SK-N-MC (cell line): ENCODE data around the gene FBXL7.

Experiments used
- DNase-seq: peaks from one replicate; pipeline ENCODE4 v3.0.0-alpha.2; 2011; ENCODE audit warnings: low read depth, low spot score
- H3K27ac ChIP-seq: fragments of 200-600 bp; sonication (generic); 2 replicates; pipeline ENCODE4 v1.5.1; 2016; ENCODE audit warnings: mixed run types
- H3K36me3 ChIP-seq: fragments of 200-600 bp; sonication (generic); 2 replicates; pipeline ENCODE4 v1.6.1; 2017; ENCODE audit warnings: antibody characterized with exemption, low read length, mixed read lengths; ENCODE audit not compliant: insufficient read depth
- H3K4me3 ChIP-seq: fragments of 200-600 bp; sonication (generic); 2 replicates; pipeline ENCODE4 v1.5.1; 2016
- H3K9ac ChIP-seq: fragments of 200-600 bp; sonication (generic); 2 replicates; pipeline ENCODE4 v1.8.0; 2017; ENCODE audit warnings: mixed run types, mixed read lengths; ENCODE audit not compliant: insufficient read length
- H3K9me3 ChIP-seq: fragments of 200-600 bp; sonication (generic); 2 replicates; pipeline ENCODE4 v1.6.1; 2017; ENCODE audit warnings: low read depth, mild to moderate bottlenecking, antibody characterized with exemption, low read length, moderate library complexity, mixed read lengths
- EZH2 ChIP-seq: fragments of 200-600 bp; sonication (generic); IDR thresholded peaks from one replicate; pipeline ENCODE4 v1.6.1; 2017; ENCODE audit warnings: antibody characterized with exemption
- FOXP2 ChIP-seq: optimal IDR thresholded peaks from 2 replicates; pipeline ENCODE3; 2011; ENCODE audit warnings: mild to moderate bottlenecking, moderate library complexity; ENCODE audit not compliant: insufficient read depth; ENCODE audit errors: extremely low read length, control extremely low read depth
- POLR2AphosphoS5 ChIP-seq: IDR thresholded peaks from 2 replicates; pipeline ENCODE4 v1.6.1; 2012; ENCODE audit warnings: mild to moderate bottlenecking, low read depth, low read length, borderline replicate concordance

Gene FBXL7

DNA sequence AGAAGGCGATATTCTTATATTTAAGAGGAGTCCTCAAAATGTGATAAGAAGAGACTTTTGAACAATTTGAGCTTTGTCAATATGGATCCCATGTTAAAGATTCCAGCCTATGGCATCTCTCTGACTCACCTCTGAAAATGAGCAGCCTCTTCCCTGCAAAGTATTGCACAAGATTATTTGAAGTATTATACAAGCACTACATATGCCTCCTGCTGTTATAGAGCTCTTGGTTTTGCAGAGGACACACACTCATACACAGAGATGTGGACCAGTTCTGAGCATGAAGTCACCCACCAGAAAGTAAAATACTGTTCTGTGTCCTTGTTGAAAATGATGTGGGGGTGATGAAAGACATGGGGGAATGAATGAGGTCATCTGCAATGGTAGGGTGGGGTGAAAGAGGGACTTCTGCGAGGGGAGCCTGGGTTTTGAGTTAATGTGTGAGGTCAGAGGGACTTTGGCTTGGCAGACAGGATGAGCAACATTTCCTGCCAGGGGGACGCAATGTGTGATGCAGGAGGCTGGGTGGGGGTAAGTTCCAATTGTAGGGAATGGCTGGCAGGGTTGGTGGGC is 25.8 kb downstream of the FBXL7 start:
- no peak overlapping the region for H3K9ac ChIP-seq
- H3K9me3 ChIP-seq: no peaks in the 10 kb centered on the region
- TF ChIP-seq POLR2AphosphoS5 (no peak), FOXP2 (no peak), EZH2 (no peak)
- H3K27ac ChIP-seq: no peak overlapping the region
- no peak for DNase-seq
- no peak overlapping the region for H3K4me3 ChIP-seq
- H3K36me3 ChIP-seq: no peaks in the 10 kb centered on the region

DNA sequence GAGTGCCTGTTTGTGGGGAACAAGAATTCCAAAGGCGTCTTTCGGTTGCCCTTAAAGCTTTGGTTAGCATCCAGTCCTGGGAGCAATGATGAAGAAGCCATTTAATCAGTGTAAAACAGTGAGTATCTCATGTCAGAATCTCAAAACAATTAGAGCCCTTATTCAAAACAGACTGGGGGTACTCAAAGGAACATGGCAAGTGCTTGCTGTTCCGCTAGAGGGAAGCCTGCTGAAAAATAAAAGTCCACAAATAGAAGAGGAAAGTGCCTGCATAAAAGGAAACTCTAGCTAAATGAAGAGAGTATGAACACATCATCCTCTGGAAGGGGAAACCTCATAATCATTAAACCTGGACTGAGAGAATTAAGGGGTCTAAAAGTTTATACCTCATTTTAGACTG is 26.4 kb downstream of the FBXL7 start:
- H3K36me3 ChIP-seq: no peaks in the 10 kb centered on the region
- H3K4me3 ChIP-seq: no peak overlapping the region
- H3K27ac ChIP-seq: no peak overlapping the region
- H3K9me3 ChIP-seq: no peaks in the 10 kb centered on the region
- no peak for DNase-seq
- TF ChIP-seq POLR2AphosphoS5 (no peak), FOXP2 (no peak), EZH2 (no peak)
- no peak overlapping the region for H3K9ac ChIP-seq

DNA sequence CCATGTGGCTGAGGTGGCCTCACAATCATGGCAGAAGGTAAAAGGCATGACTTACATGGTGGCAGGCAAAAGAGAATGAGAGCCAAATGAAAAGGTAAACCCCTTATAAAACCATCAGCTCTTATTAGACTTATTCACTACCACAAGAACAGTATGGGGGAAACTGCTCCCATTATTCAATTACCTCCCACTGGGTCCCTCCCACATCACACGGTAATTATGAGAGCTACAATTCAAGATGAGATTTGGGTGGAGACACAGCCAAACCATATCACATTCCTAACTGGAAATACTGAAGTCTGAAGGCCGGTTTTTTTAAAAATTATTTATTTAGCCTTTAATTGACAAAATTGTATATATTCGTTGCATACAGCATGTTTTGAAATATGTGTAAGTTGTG is 28.5 kb downstream of the FBXL7 start:
- H3K27ac ChIP-seq: no peak overlapping the region
- H3K4me3 ChIP-seq: no peak overlapping the region
- no peaks in the 10 kb centered on the region for H3K9me3 ChIP-seq
- no peak for DNase-seq
- TF ChIP-seq FOXP2 (no peak), EZH2 (no peak)
- H3K9ac ChIP-seq: no peak overlapping the region
- no peaks in the 10 kb centered on the region for H3K36me3 ChIP-seq

DNA sequence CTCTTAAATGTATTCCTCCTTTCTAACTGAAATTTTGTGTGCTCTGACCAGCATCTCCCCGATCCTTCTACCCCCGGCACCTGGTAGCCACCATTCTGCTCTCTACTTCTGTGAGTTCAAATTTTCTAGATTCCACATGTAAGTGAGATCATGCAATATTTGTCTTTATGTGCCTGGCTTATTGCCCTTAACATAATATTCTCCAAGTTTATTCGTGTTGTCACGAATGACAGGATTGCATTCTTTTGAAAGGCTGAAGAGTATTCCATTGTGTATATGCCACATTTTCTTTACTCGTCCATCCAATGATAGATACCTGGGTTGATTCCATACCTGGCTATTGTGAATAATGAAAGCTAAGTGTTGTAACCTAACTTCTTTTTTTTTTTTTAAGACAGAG is 29.0 kb downstream of the FBXL7 start:
- Histone ChIP-seq H3K4me3 (no peak overlapping the region), H3K27ac (no peak overlapping the region), H3K36me3 (no peaks in the 10 kb centered on the region), H3K9ac (no peak overlapping the region), H3K9me3 (no peaks in the 10 kb centered on the region)
- no peak for TF ChIP-seq EZH2
- no peak for TF ChIP-seq POLR2AphosphoS5
- no peak for TF ChIP-seq FOXP2
- DNase-seq: no peak

DNA sequence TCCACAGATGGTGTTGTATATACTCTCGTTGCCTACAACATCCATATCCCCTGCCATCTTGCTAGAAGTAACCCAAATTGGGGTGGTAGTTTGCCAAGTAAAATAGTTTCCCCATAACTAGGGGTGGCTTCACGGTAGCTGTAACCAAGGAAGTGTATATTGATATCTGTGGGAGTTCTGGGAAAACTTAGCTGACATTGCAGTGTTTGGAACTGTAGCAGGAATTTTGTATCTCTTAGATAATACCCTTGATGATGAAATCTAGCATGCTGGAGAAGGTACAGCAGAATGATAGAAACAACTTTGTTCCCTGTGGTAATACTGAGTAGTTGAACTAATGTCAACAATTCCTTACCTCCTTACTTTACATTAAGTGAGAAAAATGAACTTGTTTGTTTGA is 29.8 kb downstream of the FBXL7 start:
- Histone ChIP-seq H3K4me3 (no peak overlapping the region), H3K9ac (no peak overlapping the region), H3K27ac (no peak overlapping the region), H3K36me3 (no peaks in the 10 kb centered on the region), H3K9me3 (no peaks in the 10 kb centered on the region)
- TF ChIP-seq FOXP2 (no peak), POLR2AphosphoS5 (no peak), EZH2 (no peak)
- no peak for DNase-seq

DNA sequence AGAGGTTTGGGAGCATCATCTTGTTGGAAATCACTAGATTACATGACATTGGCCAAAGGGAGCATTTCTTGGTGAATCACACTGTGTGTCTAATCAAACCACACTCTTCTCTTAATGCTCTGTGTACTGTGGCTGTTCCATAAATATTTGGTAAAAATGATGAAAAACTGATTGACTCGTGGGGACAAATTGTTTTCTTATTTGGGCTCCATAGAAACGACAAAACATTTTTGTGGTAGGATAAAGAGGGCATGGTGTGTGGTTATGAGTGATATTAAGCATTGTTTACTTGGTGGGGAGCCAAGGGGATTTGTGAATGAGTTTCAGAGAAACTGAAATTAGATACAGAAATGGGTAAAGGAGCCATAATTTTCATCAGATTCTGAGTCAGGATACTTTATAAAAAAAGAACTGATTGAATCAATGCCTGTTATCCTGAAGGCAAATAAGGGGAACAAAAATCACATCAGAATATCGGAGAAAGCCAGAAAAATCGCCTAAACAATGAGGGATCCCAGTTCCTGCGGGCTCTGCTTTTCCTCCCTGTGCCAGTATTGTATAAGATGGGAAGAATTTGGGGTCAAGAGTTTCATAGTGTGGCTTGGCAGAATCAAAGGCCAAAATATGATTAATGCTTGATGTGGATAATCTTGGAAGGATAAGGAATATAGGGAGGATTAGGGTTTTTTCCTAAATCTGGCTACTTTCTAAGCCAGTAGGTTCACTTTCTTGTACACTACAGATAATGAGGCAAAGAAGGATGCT is 33.3 kb downstream of the FBXL7 start:
- H3K4me3 ChIP-seq: no peak overlapping the region
- no peaks in the 10 kb centered on the region for H3K9me3 ChIP-seq
- no peak for TF ChIP-seq EZH2
- no peak overlapping the region for H3K27ac ChIP-seq
- H3K36me3 ChIP-seq: no peaks in the 10 kb centered on the region
- DNase-seq: no peak
- H3K9ac ChIP-seq: no peak overlapping the region

DNA sequence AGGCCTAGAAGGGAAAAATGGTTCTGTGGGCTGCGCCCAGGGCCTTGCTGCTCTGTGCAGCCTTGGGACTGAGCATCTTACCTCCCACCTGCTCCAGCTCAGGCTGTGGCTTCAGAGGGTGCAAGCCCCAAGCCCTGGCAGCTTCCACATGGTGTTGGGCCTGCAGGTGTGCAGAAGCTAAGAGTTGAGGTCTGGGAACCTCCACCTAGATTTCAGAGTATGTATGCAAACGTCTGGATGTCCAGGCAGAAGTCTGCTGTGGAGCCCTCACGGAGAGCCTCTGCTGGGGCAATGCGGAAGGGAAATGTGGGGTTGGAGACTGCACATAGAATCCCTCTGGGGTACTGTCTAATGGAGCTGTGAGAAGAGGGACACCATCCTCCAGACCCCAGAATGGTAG is 36.0 kb downstream of the FBXL7 start:
- TF ChIP-seq POLR2AphosphoS5 (no peak), FOXP2 (no peak), EZH2 (no peak)
- Histone ChIP-seq H3K36me3 (no peaks in the 10 kb centered on the region), H3K4me3 (no peak overlapping the region), H3K27ac (no peak overlapping the region), H3K9ac (no peak overlapping the region), H3K9me3 (no peaks in the 10 kb centered on the region)
- DNase-seq: no peak

DNA sequence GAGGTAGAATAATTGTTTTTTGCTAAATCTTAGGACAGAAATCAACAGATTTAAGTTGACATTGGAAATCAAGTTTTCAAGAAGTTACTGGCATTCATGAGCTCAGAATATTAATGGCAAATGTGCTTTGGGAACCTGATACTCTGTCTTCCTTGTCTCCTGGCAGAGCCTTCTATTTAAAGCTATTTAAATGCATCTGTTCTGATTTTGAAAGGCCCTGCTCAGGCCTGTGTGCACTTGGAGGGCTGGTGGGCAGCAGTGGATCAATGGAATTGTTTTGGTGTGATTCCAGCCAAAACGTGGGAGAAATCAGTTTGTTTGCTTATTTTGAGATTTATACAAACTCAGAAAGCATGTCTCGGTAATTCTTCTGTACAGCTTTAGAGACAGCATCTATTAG is 38.5 kb downstream of the FBXL7 start:
- TF ChIP-seq POLR2AphosphoS5: no peak
- TF ChIP-seq FOXP2: no peak
- TF ChIP-seq EZH2: no peak
- no peak for DNase-seq
- Histone ChIP-seq H3K27ac (no peak overlapping the region), H3K36me3 (no peaks in the 10 kb centered on the region), H3K9ac (no peak overlapping the region), H3K9me3 (no peaks in the 10 kb centered on the region), H3K4me3 (no peak overlapping the region)

DNA sequence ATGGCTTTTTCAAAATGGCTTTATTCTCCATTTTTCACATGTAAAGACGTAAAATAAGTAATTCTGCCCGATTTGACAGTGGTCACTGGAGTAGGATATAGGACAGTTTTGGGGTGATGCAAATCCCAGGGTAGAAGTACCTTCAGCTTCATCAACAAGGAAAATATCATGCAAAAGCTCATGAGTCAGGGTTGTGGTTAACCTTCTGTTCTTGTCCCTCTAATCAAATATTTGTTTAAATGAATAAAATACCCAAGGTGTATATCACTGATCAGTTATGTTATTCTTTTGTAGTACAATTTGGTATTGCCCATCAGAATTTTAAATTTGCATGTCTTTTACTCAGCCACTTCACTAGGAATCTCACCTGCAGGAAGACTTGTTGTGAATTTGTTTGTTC is 40.0 kb downstream of the FBXL7 start:
- H3K4me3 ChIP-seq: no peak overlapping the region
- H3K9me3 ChIP-seq: no peaks in the 10 kb centered on the region
- DNase-seq: no peak
- H3K27ac ChIP-seq: no peak overlapping the region
- no peak overlapping the region for H3K9ac ChIP-seq
- H3K36me3 ChIP-seq: no peaks in the 10 kb centered on the region
- no peak for TF ChIP-seq EZH2
- no peak for TF ChIP-seq FOXP2
- TF ChIP-seq POLR2AphosphoS5: no peak
